ENCODE results near the gene MDM1. TPM values are rescaled to one million over a fixed set of nuclear protein-coding genes. Genes with fewer than 3 reads are reported as not detected.

MDM1 gene
- total RNA-seq, 4 donors from 2014 or later = 16.1 to 67.5 (median 31.5) TPM

DNA sequence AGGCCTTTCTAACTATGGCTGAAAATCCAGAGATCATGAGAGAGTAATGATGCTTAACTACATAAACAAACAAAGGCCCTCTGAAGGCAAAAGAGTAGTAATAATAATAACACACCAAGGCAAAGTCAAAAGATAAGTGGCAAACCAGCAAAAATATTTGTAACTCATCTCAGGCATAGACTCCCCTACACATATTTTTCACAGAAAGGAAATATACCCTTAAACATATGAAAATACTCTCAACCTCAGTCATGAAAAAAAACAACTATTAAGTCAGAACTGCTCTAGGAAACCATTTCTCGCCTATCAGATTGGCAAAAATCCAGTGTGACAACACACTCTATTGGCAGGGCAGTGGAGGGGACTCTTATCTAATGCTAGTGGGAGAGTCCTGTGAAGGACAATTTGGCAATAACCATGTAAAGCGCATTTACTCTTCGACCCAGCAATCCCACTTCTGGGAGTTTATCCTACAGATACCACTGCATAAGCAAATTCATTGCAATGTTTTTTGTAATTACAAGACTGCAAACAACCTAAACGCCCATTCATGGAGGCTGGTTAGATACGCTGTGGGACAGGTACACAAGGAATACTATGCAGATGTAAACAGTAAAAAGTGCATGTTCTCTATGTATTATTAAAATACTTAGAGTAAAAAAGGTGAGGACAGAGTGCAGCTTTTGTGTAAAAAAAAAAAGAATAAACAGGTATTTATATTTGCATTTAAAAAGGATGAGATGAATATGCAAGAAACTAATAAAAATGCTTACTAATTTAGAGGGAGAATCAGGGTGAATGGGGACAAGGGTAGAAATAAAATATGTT is 52.7 kb downstream of the MDM1 start:
- DNase-seq = no peak
- TF ChIP-seq POLR2A (IDR thresholded peaks at IDR 0.05) = no peak
- TF ChIP-seq, protein P1, sequence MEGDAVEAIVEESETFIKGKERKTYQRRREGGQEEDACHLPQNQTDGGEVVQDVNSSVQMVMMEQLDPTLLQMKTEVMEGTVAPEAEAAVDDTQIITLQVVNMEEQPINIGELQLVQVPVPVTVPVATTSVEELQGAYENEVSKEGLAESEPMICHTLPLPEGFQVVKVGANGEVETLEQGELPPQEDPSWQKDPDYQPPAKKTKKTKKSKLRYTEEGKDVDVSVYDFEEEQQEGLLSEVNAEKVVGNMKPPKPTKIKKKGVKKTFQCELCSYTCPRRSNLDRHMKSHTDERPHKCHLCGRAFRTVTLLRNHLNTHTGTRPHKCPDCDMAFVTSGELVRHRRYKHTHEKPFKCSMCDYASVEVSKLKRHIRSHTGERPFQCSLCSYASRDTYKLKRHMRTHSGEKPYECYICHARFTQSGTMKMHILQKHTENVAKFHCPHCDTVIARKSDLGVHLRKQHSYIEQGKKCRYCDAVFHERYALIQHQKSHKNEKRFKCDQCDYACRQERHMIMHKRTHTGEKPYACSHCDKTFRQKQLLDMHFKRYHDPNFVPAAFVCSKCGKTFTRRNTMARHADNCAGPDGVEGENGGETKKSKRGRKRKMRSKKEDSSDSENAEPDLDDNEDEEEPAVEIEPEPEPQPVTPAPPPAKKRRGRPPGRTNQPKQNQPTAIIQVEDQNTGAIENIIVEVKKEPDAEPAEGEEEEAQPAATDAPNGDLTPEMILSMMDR (IDR thresholded peaks at IDR 0.05) = no peak
- Histone ChIP-seq H3K27ac (no peak overlapping the region), H3K4me1 (no peaks in the 10 kb centered on the region), H3K9me3 (no peaks in the 10 kb centered on the region), H3K27me3 (no peaks in the 10 kb centered on the region), H3K36me3 (no peaks in the 10 kb centered on the region), H3K4me3 (no peak overlapping the region)
- intact Hi-C loops (cut with DNase I; ENCODE audit: low total_unique reads) = no loop called here

DNA sequence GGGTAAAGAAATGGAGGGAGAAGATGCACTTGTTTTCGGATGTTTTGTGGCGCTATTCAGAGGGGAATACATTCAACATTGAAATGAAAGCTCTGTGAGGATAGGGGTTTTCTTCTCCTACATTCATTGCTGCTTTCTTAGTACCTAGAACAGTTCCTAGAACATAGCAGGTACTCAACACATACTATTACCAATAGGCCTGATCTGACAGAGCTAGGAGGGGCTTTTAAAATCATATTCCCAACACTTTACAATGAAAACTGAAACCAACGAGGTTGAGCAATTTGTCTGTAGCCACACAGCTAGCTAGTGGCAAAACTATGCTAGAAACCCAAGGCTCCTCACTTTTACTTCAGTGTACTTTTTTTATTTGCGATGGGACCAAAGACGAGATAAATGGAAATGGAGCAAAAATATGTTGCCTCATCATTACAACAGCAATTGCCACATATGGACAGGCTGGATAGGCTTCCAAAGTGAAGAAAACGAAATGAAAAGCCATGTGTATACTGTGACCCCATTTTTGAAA is 55.7 kb downstream of the MDM1 start:
- no peak overlapping the region for H3K4me3 ChIP-seq
- intact Hi-C loops (cut with DNase I; ENCODE audit: low total_unique reads) = no loop called here
- TF ChIP-seq, protein P1 (IDR thresholded peaks at IDR 0.05) = no peak
- TF ChIP-seq POLR2A (IDR thresholded peaks at IDR 0.05) = no peak

DNA sequence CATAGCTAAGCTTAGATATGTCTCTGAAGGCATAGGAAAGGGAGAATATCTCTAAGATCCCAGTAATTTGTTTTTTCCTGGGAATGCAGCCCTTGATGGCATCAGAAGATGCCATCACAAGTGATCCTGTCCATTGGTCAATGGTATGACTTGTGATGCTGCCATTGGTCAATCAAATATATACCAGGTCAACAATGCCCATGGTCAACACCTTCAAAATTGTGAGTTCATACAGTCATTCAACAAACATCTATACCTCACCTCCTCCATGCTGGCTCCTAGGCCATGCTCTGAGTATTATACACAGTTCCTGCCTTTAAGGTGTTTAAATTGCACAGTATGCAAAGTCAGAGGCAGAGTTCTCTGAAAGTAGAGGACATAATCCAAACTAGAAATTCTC is 59.4 kb downstream of the MDM1 start:
- no peaks in the 10 kb centered on the region for H3K27me3 ChIP-seq
- no peak overlapping the region for H3K4me3 ChIP-seq
- H3K4me1 ChIP-seq = no peaks in the 10 kb centered on the region
- H3K9me3 ChIP-seq = no peaks in the 10 kb centered on the region
- no peak overlapping the region for H3K27ac ChIP-seq
- intact Hi-C loops (cut with DNase I; ENCODE audit: low total_unique reads) = no loop called here
- no peaks in the 10 kb centered on the region for H3K36me3 ChIP-seq
- no peak for DNase-seq
- TF ChIP-seq, protein P1 (IDR thresholded peaks at IDR 0.05) = no peak
- no peak for TF ChIP-seq POLR2A (IDR thresholded peaks at IDR 0.05)

More for the DNA sequence above, 55.7 kb downstream of the MDM1 start:
- Histone ChIP-seq H3K27me3 (no peaks in the 10 kb centered on the region), H3K27ac (no peak overlapping the region), H3K36me3 (no peaks in the 10 kb centered on the region), H3K9me3 (no peaks in the 10 kb centered on the region), H3K4me1 (no peaks in the 10 kb centered on the region)
- DNase-seq = no peak

DNA sequence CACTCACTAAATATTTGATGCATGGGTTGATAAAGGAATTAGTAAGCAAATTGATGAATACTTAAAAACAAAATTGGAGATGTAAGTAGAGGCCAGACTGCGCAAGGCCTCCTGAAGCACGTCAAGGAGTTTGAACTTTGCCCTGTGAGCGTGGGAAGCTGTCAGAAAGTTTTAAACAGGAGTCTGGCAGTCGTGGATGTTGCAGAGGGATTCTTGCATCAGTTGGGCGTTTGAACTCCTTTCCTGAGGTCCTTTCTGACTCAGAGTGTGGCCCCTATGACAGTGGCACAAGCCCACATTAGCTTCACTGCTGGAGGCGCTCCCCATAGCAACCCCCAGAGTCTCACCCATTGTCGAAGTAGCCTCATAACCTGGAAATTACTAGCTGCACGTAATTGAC is 60.8 kb downstream of the MDM1 start:
- no peak overlapping the region for H3K4me3 ChIP-seq
- intact Hi-C loops (cut with DNase I; ENCODE audit: low total_unique reads) = no loop called here
- H3K9me3 ChIP-seq = no peaks in the 10 kb centered on the region
- H3K27ac ChIP-seq = no peak overlapping the region
- H3K36me3 ChIP-seq = no peaks in the 10 kb centered on the region
- DNase-seq = no peak
- TF ChIP-seq POLR2A (IDR thresholded peaks at IDR 0.05) = no peak
- TF ChIP-seq, protein P1 (IDR thresholded peaks at IDR 0.05) = no peak
- no peaks in the 10 kb centered on the region for H3K4me1 ChIP-seq
- H3K27me3 ChIP-seq = no peaks in the 10 kb centered on the region

DNA sequence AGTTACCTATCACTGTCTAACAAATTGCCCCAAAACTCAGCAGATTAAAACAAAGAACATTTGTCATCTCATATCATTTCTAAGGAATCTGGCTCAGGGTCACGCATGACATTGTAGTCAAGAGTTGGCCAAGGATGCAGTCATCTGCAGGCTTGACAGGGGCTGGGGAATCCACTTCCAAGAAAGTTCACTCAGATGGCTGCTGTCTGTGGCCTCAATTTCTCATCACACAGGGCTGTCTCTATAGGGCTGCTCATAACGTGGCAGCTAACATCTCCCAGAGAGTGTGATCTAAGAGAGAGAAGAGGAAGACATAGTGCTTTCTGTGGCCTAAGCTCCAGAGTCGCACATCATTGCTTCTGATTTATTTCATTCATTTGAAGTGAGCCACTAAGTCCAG is 61.8 kb downstream of the MDM1 start:
- Histone ChIP-seq H3K4me1 (no peaks in the 10 kb centered on the region), H3K36me3 (no peaks in the 10 kb centered on the region), H3K9me3 (no peaks in the 10 kb centered on the region), H3K27me3 (no peaks in the 10 kb centered on the region), H3K4me3 (no peak overlapping the region), H3K27ac (no peak overlapping the region)
- DNase-seq = no peak
- intact Hi-C loops (cut with DNase I; ENCODE audit: low total_unique reads) = no loop called here
- TF ChIP-seq, protein P1 (IDR thresholded peaks at IDR 0.05) = no peak
- no peak for TF ChIP-seq POLR2A (IDR thresholded peaks at IDR 0.05)

All from uterus (tissue), 4 donors.